Head of caudate nucleus (tissue), 42 donors: ENCODE measurements around the gene CNTN2.

Experiments
- DNase-seq, 42 donors: peaks; one replicate each; pipeline versions ENCODE4 v3.0.0 to v3.0.0-alpha.2; 2020 to 2021; ENCODE audit warnings: mixed read lengths in 7 of 42
- intact Hi-C: fragments of 100-400 bp; cut with DNase I; formaldehyde crosslinking; loops from one replicate; pipeline ENCODE4 v1.15.0; 2022

The CNTN2 gene

GRCh38 chr1:205047764-205048231, 4.8 kb downstream of the CNTN2 start:
- DNase-seq = peak in 19 of 42 donors; percentile 29 to 78 (median 51)
- intact Hi-C loops = no loop called here

GRCh38 chr1:205048382-205048781, 5.4 kb downstream of the CNTN2 start:
- peak; percentile 81 to 97 (median 92) for DNase-seq
- intact Hi-C loops = no loop called here

DNA sequence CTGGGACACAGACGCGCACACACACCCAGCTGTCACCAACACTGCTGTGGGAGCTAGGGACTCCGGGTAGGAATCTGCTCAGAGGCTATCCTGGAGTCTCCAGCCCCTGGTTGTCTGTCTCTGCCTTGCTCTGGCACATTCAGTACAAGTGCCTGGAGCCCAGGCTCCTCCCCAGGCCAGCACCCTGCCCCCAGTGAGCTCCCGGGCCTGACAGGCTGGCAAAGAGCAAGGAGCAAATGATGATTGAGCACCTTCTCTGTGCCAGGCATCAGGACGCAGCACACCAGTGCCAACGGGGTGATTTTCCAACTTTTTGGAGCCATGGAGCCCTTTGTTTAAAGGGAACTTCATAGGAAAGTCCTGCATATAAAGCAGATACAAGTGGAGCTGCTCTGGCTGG, 6.5 kb downstream of the CNTN2 start:
- peak in 40 of 42 donors; percentile 37 to 89 (median 68) for DNase-seq
- intact Hi-C loops = no loop called here

GRCh38 chr1:205052690-205053089, 9.7 kb downstream of the CNTN2 start:
- intact Hi-C loops = no loop called here
- no peak for DNase-seq

DNA sequence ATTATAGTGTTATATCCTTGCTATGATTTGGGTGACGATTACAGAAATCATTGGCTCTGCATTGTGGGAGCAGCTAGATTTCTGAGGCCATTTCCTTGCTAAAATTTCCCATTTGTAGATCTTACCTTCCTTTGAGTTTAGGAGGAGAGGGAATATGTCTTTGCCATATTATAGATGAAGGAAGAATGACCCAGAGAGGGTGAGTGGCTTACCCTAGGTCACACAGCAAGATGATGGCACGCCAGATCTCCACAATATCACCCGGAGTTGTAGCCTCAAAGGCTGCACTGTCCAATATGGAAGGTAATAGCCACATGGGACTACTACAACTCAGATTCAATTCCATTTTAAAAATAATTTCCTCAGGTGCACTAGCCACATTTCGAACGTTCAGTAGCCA, 10.3 kb downstream of the CNTN2 start:
- intact Hi-C loops = no loop called here

GRCh38 chr1:205054013-205054412, 11.0 kb downstream of the CNTN2 start:
- intact Hi-C loops = no loop called here
- DNase-seq = no peak

More for the DNA sequence above, 10.3 kb downstream of the CNTN2 start:
- DNase-seq = no peak

DNA sequence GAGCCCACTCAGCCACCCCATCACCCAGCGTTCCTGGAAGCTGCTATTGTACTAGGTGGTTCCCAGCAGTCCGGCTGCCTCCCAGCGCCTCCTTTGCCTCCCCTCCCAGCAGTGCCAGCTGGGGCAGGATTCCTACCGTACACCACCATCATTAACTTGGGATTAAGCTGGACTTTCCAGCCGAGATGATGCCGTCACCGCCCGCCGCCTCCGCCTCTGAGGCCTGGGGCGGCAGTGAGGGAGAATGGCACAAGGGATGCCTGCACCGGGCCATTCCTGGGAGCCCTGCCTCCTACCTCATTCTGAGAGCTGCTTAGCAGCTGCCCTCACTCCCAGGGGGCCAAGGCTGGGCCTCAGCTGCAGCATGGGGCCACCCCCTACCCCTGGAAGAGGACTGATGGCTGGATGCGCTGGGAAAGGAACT, 13.2 kb downstream of the CNTN2 start:
- intact Hi-C loops = no loop called here
- peak in 1 of 42 donors; percentile 60 for DNase-seq

GRCh38 chr1:205056956-205057568, 14.1 kb downstream of the CNTN2 start:
- intact Hi-C loops = no loop called here
- no peak for DNase-seq

DNA sequence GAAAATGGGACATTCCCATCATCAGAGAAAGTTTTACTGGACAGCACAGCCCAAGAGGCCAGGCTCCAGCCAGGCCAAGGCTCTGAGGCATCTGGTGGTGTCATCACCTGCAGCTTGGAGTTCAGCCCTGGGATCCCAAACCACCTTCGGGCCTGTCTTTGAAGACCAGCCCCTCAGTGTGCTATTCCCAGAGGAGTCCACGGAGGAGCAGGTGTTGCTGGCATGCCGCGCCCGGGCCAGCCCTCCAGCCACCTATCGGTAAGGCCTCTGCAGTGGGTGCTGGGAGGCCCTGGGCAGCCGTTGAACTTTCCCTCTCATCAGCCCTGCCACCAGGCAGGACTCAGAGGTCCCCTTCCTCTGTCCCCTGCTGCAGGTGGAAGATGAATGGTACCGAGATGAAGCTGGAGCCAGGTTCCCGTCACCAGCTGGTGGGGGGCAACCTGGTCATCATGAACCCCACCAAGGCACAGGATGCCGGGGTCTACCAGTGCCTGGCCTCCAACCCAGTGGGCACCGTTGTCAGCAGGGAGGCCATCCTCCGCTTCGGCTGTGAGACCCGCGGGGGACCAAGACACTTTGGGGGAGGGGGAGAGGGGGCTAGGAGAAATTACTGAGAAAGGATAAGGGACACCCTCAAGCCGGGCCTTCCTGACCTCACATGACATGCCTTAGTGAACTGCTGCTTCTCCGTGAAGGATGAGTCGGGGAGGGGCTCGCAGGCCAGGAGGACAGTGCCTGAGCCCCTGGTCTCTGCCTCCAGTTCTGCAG, 15.0 kb downstream of the CNTN2 start:
- no peak for DNase-seq

DNA sequence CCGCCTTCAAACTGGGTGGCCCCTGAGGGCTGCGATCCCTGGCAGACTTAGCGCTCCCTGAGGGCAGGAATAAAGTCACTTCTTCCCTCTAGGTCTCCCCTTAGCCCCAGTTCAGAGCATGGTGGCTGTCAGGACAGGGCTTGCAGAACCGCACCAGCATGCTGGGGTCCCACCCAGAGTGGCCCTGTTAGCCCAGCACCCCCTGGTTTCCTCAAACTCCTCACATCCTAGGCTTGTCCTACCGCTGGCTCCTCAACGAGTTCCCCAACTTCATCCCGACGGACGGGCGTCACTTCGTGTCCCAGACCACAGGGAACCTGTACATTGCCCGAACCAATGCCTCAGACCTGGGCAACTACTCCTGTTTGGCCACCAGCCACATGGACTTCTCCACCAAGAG, 15.8 kb downstream of the CNTN2 start:
- DNase-seq = no peak
- intact Hi-C loops = no loop called here

More for the DNA sequence above, 15.0 kb downstream of the CNTN2 start:
- intact Hi-C loops = no loop called here

DNA sequence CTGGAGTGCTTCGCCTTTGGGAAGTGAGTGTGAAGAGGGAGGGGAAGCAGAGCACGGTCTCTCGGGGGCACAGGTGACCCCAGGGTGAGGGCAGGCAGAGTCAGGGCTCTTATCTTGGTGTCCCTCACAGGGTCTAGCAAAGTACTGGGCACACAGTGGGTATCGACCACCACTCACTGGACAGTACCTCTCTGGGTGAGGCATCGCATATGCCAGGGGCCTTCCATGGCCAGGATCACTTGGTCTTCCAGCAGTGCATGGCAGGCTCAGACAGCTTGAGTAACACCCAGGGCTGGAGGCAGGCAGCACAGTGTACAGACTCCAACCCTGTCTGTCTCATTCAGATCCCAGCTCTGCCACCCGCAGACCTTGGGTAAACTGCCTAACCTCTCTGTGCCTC, 16.6 kb downstream of the CNTN2 start:
- intact Hi-C loops = loop anchor here (2.0 kb wide), 1 partner anchor 71 kb away; no protein-coding TSS in a partner anchor
- no peak for DNase-seq

DNA sequence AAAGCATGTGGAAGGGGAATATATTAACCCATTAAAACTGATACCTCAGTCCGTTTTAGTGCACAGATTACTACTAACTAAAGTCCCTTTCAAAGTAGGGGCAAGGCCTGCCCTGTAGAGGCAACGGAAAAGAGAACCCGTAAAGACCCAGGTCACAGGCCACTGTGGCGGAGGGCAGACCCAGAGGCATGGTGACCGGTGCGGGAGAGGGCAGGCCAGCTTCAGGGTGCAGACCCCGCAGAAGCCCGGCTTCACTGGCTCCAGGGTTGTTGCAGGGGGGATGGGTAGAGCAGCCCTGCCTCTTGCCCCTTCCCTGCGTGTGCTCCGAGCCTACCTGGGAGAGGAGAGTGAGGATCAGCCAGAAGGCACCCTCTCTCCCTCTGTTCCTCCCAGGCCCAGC, 17.7 kb downstream of the CNTN2 start:
- intact Hi-C loops = loop anchor here (2.0 kb wide), 1 partner anchor 72 kb away; no protein-coding TSS in a partner anchor
- peak in 1 of 42 donors; percentile 14 for DNase-seq

DNA sequence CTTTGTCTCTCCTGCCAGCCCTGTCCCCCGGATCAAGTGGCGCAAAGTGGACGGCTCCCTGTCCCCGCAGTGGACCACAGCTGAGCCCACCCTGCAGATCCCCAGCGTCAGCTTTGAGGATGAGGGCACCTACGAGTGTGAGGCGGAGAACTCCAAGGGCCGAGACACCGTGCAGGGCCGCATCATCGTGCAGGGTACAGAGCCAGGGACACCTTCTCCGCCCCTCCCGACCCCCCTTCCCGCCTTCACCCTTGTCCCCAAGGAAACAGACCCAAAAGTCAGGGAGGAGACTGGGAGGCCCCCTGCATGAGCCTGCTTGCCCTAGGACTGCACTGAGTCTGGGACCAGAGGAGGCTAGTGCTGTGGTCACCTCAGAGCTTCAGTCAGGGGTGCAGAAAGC, 18.2 kb downstream of the CNTN2 start:
- peak in 1 of 42 donors; percentile 20 for DNase-seq
- intact Hi-C loops = loop anchor here (2.0 kb wide), 1 partner anchor 72 kb away; no protein-coding TSS in a partner anchor

GRCh38 chr1:205061665-205062069, 18.7 kb downstream of the CNTN2 start:
- DNase-seq = peak; percentile 63 to 95 (median 88)
- intact Hi-C loops = loop anchor here (2.0 kb wide), 1 partner anchor 73 kb away; no protein-coding TSS in a partner anchor

DNA sequence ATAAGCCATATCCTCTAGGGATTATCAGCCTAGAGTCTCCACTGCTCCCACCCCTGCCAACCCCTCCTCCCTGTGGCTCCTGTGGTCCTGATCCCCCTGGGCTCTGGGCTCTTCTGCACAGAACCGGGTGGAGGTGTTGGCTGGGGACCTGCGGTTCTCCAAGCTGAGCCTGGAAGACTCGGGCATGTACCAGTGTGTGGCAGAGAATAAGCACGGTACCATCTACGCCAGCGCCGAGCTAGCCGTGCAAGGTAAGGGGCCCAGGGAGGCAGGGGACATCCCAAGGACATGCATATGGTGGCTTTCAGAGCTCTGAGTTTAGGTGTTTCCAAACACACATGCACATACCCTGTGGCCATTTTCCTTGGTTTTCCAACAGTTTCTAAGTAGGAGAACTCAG, 19.3 kb downstream of the CNTN2 start:
- intact Hi-C loops = no loop called here
- DNase-seq = peak in 4 of 42 donors; percentile 8 to 19 (median 16)

GRCh38 chr1:205062895-205063294, 19.9 kb downstream of the CNTN2 start:
- intact Hi-C loops = no loop called here
- no peak for DNase-seq

DNA sequence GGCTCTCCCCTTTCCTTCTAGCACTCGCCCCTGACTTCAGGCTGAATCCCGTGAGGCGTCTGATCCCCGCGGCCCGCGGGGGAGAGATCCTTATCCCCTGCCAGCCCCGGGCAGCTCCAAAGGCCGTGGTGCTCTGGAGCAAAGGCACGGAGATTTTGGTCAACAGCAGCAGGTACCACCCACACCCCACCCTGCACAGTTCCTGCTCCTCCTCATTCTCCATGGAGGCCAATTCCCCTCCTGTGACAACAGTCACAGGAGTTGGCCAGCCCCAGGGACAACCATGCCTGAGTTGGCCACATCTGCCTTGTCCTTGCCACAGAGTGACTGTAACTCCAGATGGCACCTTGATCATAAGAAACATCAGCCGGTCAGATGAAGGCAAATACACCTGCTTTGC, 21.3 kb downstream of the CNTN2 start:
- peak in 7 of 42 donors; percentile 3 to 24 (median 10) for DNase-seq
- intact Hi-C loops = no loop called here

- DNase-seq = peak in 4 of 42 donors; percentile 5 to 18 (median 6)
- intact Hi-C loops = no loop called here
Observed at GRCh38 chr1:205064741-205065316, 21.8 kb downstream of the CNTN2 start.

- intact Hi-C loops = no loop called here
- DNase-seq = peak in 7 of 42 donors; percentile 4 to 37 (median 12)
Observed at GRCh38 chr1:205065666-205066065, 22.7 kb downstream of the CNTN2 start.
